Activated CD4-positive, alpha-beta memory T cell treated with anti-CD3 and anti-CD28 coated beads for 36 hours (primary cell): ENCODE measurements around the gene COPS3. TPM values are rescaled to one million over a fixed set of nuclear protein-coding genes. Genes with fewer than 3 reads are reported as not detected.

ENCODE experiments used
- CTCF ChIA-PET: fragments of 350-600 bp; sonication (Branson Sonifier 250); formaldehyde crosslinking; loops from one replicate; lab custom pipeline; 2021; ENCODE audit warnings: antibody characterized with exemption, inconsistent platforms; lab: Charles Lee
- POLR2A ChIA-PET: fragments of 350-600 bp; sonication (Branson Sonifier 250); formaldehyde crosslinking; loops from one replicate; lab custom pipeline; 2021; ENCODE audit warnings: antibody characterized with exemption; lab: Charles Lee
- DNase-seq: peaks from one replicate; pipeline ENCODE4 v3.0.0-alpha.2; 2020
- H3K27ac Mint-ChIP-seq: one replicate; pipeline ENCODE4 v1.8.0; 2021; ENCODE audit warnings: mixed read lengths
- H3K27me3 Mint-ChIP-seq: one replicate; pipeline ENCODE4 v1.8.0; 2021; ENCODE audit warnings: mixed read lengths
- H3K36me3 Mint-ChIP-seq: one replicate; pipeline ENCODE4 v1.8.0; 2021; ENCODE audit warnings: mixed read lengths
- H3K4me1 Mint-ChIP-seq: one replicate; pipeline ENCODE4 v1.8.0; 2021; ENCODE audit warnings: low read depth, mixed read lengths
- H3K4me3 Mint-ChIP-seq: one replicate; pipeline ENCODE4 v1.8.0; 2021; ENCODE audit warnings: mild to moderate bottlenecking, mixed read lengths
- H3K9me3 Mint-ChIP-seq: one replicate; pipeline ENCODE4 v1.8.0; 2021; ENCODE audit warnings: mixed read lengths
- intact Hi-C: fragments of 100-400 bp; cut with micrococcal nuclease; formaldehyde crosslinking; loops from one replicate; pipeline ENCODE4 v1.15.1; 2023
- total RNA-seq, 2 experiments: library from RNA; stranded (reverse); gene quantifications; one replicate each; pipeline ENCODE4 v1.2.3, GENCODE V29; 2021

COPS3 gene
- total RNA-seq, 2 experiments from 2014 or later = 96.1 to 104 TPM

- no peak for DNase-seq
- POLR2A ChIA-PET = interaction anchor here (1.0 kb wide), 1 partner anchor 14 kb away, joined by 4 read pairs; no protein-coding TSS in a partner anchor
- intact Hi-C loops = no loop called here
- Mint-ChIP-seq H3K9me3 (no peaks in the 10 kb centered on the region), H3K27ac (no peak overlapping the region), H3K4me1 (peaks cover 32% of the 10 kb centered on the region), H3K4me3 (no peak overlapping the region), H3K36me3 (peaks cover 22% of the 10 kb centered on the region), H3K27me3 (no peaks in the 10 kb centered on the region)
- CTCF ChIA-PET = interaction anchor here (1.4 to 1.5 kb wide), 2 partner anchors 11 to 59 kb away, joined by 4 read pairs; no protein-coding TSS in a partner anchor
Observed at GRCh38 chr17:17200311-17200710, 80.7 kb downstream of the COPS3 start.

GRCh38 chr17:17198281-17198680, 82.8 kb downstream of the COPS3 start:
- intact Hi-C loops = no loop called here
- ChIA-PET POLR2A (no interaction called here), CTCF (no interaction called here)
- Mint-ChIP-seq H3K9me3 (no peaks in the 10 kb centered on the region), H3K4me3 (no peak overlapping the region), H3K27ac (no peak overlapping the region), H3K4me1 (peaks cover 13% of the 10 kb centered on the region), H3K36me3 (peaks cover 14% of the 10 kb centered on the region), H3K27me3 (no peaks in the 10 kb centered on the region)
- no peak for DNase-seq

- Mint-ChIP-seq H3K4me3 (no peak overlapping the region), H3K27me3 (no peaks in the 10 kb centered on the region), H3K4me1 (peaks cover 13% of the 10 kb centered on the region), H3K9me3 (no peaks in the 10 kb centered on the region), H3K27ac (no peak overlapping the region), H3K36me3 (peaks cover 7% of the 10 kb centered on the region)
- intact Hi-C loops = no loop called here
- POLR2A ChIA-PET = no interaction called here
- DNase-seq = no peak
- CTCF ChIA-PET = interaction anchor here (0.7 to 1.5 kb wide), 3 partner anchors 11 to 55 kb away, joined by 3 to 4 read pairs (median 4); no protein-coding TSS in a partner anchor
Observed at GRCh38 chr17:17196776-17197175, 84.3 kb downstream of the COPS3 start.

Other genes with a start within 250 kb of the COPS3 start
- gene MPRIP, start 238.8 kb downstream of the COPS3 start, total RNA-seq = 100 to 1,000 TPM; 145 to 157 TPM
- gene PLD6, start 74.9 kb downstream of the COPS3 start, total RNA-seq = 1 to 10 TPM; 9.3 to 9.4 TPM
- gene FLCN, start 44.1 kb downstream of the COPS3 start, total RNA-seq = 10 to 100 TPM; 24.0 to 24.6 TPM
- 1 to 10 TPM; 8.5 to 9.3 TPM for gene NT5M, start 22.1 kb upstream of the COPS3 start, total RNA-seq
- gene MED9, start 195.8 kb upstream of the COPS3 start, total RNA-seq = 10 to 100 TPM; 12.1 to 12.2 TPM
- under 1 TPM; 0.27 to 0.33 TPM for gene RASD1, start 215.1 kb upstream of the COPS3 start, total RNA-seq